ENCODE measurements around the gene ZNF441.
A peak's percentile ranks its signal among the peaks of the same experiment; 100 is the strongest.
"Not testable (repeated sequence)": the region's sequence is repeated elsewhere in the genome, so short reads cannot be mapped to it uniquely, and the experiment has no call there.

ZNF441 gene

DNA sequence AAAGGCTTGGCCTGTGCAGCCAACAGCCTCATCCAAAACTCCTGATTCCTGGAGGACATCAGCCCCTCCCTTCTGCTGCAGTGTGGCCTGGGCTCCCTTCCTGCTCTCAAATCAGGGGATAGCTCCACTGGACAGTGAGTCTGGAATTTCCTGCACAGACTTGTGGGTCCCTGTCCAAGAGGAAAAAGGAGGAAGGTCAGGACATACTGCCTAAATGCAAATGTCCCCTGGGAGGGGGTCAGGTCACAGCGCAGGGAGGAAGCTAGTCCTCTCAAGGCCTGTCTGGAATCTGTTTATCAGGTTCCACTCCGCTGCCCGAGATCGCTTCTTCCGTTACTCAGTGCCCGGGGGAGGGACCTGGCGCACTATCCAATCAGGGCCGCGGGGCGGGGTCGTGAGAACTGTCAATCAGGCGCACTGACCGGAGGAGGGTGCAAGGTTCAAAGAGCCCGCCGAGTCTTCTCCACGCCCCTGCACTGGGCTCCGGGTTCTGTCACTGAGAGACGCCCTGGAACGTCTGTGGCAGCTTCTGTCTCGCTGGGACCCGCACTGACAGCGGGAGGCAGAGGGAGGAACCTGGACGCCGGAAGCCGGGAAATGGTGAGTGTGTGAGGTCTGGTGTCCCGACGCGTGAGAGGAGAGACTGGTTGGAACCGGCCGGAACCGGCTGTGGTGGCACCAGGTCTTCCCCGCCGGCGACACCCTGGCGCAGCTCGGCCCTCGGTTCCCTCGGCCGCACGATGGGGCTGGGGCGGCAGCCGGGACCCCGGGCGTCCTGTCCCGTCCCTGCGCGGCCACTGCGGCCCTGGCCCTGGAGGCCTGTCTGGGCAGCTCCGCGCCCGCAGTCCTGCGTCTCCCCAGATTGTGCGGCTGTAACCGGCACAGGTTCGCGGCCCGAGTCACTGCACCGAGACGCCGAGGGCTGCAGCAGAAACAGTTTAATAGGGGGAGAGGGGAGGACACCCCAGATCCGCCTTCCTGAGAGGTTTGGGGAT lies at the start of gene ZNF441:
Gene ZNF441, plus strand, starts transcription at position 404 of the 995 bp plus-strand sequence. Its CDS starts 194 bp downstream, at position 598.
- peak; percentile 79 to 90 for DNase-seq (ENCODE audit: extremely low read depth in 1 of 2, low read depth in 1 of 2)

DNA sequence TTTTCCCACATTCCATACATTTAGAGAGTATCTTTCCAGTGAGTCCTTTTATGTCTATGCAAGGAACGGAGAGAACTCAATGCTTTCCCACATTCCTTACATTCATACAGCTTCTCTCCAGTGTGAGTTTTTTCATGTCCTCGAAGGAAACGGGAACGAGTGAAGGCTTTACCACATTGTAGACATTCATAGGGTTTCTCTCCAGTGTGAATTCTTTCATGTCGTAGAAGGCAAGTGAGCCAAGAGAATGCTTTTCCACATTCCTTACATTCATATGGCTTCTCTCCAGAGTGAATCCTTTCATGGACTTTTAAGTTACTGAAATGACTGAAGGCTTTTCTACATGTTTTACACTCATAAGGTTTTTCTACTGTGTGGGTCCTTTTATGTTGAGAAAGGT lies 45.1 kb upstream of the ZNF441 start:
- no peak for DNase-seq (ENCODE audit: extremely low read depth in 1 of 2, low read depth in 1 of 2)

DNA sequence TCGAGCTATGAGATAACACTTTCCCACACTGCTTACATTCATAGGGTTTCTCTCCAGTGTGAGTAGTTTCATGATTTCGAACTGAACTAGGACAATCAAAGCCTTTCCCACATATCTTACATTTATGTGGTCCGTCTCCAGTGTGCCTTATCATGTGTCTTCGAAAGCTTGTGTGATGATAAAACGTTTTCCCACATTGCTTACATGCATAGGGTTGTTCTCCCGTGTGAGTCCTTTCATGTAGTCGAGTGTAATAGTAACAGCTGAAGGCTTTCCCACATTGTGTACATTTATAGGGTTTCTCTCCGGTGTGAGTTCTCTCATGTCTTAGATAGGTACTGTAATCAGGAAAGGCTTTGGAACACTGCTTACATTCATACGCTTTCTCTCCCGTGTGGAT lies 44.4 kb upstream of the ZNF441 start:
- no peak for DNase-seq (ENCODE audit: extremely low read depth in 1 of 2, low read depth in 1 of 2)

DNA sequence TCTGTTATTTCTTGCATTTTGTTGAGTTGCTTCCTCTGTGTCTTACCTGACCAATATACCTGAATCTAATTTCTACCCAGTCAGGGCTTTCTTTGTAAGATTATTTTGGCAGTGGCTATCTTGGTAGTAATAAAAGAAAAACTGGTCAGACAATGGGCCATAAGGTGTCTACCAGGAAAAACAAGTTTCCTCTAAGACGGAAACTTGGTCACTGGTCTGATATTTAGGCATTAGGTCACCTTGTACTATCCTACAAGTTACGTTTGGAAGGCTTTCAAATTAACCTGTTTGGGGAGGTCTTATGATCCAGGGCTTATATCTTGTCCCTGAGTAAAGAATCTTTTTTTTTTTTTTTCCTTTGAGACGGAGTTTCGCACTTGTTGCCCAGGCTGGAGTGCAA lies 37.2 kb upstream of the ZNF441 start:
- DNase-seq (ENCODE audit: extremely low read depth in 1 of 2, low read depth in 1 of 2) = no peak

DNA sequence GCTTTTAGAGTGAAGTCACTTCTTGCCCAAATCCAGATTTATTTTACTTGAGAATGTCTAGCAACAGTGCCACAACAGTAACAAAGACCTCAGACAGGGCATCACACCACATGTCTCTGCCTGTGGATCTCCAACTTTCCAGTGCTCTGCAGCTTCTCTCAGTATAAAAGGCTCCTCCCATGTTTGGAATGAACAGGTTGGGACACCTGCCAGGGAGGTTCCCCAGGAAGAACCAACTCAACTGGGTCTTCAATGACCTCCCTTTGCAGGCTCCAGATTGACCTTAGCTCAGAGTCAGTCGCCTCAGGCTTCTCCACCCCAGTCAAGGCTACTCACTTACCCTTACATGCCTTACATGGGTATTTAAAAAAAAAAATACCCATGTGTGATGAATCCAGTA lies 31.4 kb upstream of the ZNF441 start:
- DNase-seq (ENCODE audit: extremely low read depth in 1 of 2, low read depth in 1 of 2) = no peak

DNA sequence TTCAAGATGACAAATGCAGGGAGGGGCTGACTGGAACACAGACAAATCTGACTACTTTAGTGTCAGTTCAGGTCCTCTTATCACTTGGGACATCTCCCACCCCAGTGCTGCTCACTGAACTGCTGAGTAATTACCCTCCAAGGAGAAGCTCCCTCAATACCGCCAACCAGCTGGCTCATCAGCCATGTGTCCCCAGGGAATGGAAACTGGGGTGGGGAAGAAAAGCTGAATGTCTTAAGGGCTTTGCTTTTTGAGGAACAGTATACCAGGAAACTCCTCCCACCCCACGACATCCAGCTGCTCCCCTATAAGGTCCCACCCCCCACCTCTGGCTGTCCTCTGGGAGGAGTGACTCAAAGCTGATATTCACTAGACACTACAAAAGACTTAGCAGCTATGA lies 30.1 kb upstream of the ZNF441 start:
- no peak for DNase-seq (ENCODE audit: extremely low read depth in 1 of 2, low read depth in 1 of 2)

DNA sequence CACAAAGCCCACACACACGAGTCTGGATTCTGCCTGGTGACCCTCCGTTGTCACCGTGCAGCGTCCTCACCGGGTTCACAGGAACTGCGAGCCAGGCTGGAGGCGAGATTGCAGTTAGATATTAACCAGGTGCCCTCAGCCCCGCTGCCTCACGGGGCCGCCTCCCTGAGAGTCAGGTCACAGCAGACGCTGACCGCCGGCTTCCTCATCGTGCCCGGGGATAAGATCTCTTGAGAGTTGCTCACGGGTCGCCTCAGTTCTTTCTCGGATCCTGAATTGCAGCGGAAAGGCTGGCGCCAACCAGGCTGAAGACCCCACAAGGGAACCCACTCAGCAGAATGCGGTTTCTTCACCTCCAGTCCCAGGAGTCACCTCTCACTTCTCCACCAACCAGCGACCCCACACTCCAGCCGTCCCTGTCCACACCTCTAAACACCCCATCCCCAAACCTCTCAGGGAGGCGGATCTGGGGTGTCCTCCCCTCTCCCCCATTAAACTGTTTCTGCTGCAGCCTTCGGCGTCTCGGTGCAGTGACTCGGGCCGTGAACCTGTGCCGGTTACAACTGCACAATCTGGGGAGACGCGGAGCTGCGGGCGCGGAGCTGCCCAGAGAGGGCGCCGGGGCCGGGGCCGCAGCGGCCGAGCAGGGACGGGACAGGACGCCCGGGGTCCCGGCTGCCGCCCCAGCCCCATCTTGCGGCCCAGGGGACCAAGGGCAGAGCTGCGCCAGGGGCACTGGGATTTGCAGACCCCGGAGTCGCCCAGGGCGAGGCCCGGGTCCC lies 28.6 kb upstream of the ZNF441 start:
- DNase-seq (ENCODE audit: extremely low read depth in 1 of 2, low read depth in 1 of 2) = peak in 1 of 2 donors; percentile 17

DNA sequence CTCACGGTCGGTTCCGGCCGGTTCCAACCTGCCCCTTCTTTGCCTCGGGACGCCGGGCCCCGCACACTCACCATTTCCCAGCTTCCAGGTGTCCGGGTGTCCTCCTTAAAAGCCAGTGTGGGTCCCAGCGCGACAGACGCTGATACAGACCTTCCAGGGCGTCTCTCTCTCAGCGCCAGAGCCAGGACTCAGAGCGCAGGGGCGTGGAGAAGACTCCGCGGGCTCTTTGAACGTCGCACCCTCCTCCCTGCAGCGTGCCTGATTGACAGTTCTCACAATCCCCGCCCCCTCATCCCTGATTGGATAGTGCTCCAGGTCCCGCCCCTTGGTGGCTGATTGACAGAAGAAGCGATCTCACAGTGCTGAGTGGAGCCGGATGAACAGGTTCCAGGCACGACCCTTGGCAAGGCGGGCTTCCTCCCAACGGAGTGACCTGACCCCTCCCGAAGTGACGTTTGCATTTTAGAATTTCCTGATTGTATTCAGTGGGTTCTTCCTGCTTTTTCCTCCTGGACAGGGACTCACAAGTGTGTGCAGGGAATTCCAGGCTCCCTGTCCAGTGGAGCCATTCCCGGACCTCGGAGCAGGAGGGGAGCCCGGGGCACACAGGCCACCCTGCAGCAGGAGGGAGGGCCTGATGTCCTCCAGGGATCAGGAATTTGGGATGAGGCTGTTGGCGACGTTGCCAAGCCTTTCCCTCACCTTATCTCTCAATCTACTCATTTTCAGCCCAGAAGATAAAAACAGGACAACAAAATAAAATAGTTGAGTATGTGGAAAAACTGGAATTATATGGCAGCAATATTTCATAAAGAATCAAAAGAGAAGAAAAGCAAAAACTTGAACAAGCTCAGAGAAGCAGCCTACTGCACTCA lies 27.8 kb upstream of the ZNF441 start, which contains the start of gene ZNF823:
Gene ZNF823, minus strand, starts transcription at position 201 of the 875 bp plus-strand sequence. Its CDS starts 127 bp downstream, at position 74.
- peak; percentile 94 for DNase-seq (ENCODE audit: extremely low read depth in 1 of 2, low read depth in 1 of 2)

DNA sequence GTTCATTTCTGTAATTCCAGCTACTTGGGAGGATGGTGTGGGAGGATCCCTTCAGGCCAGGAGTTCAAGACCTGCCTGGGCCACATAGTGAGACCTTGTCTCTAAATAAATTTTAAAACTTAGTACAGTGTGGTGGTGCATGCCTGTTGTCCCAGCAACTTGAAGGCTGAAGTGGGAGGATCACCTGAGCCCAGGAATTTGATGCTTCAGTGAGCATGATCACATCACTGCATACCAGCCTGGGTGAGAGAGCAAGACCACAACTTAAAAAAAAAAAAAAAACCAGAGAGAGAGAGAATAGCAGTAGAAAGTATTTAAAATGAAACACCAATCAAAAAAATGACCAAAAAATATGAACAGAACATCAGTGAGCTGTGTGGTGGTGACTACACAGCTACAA lies 20.9 kb upstream of the ZNF441 start:
- DNase-seq (ENCODE audit: extremely low read depth in 1 of 2, low read depth in 1 of 2) = no peak

DNA sequence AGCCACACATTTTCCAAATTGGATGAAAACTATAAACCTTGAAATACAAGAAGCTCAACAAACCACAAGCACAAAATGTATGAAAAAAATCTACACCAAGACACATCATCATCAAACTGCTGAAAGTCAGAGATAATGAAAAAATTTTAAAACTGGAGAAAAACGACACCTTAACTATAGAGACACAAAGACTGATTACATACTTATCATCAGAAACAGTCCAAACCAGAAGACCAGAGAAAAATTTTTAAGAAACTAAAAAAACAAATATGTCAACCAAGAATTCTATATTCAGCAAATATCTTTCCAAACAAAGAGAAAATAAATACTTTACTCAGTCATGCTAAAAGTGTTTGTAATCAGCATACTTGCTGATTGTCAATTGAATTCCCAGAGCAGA lies 19.5 kb upstream of the ZNF441 start:
- DNase-seq (ENCODE audit: extremely low read depth in 1 of 2, low read depth in 1 of 2) = no peak

DNA sequence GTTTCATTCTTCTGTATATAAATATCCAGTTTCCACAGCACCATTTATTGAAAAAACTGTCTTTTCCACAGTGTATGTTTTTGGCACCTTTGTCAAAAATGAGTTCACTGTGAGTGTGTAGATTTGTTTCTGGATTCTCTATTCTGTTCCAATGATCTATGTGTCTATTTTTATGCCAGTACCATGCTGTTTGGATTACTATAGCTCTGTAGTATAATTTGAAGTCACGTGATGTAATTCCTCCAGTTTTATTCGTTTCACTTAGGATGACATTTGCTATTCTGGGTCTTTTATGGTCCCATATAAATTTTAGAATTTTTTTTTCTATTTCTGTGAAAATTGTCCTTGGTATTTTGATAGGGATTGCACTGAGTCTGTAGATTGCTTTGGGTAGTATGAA lies 17.0 kb upstream of the ZNF441 start:
- DNase-seq (ENCODE audit: extremely low read depth in 1 of 2, low read depth in 1 of 2) = no peak

DNA sequence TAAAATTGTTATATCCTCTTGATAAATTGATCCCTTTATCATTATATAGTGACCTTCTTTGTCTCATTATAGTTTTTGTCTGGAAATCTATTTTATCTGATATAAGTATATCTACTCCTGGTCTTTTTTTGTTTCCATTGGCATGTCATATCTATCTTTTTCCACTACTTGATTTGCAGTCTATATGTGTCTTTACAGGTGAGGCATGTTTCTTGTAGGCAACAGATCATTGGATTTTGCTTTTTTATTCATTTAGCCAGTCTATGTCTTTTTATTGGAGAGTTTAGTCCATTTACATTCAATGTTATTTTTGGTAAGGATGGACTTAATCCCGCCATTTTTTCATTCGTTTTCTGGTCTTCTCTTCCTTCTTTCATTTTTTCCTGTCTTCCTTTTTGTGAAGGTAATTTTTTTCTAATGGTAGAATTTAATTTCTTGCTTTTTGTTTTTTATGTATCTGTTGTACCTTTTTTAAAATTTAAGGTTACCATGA lies 14.5 kb upstream of the ZNF441 start:
- DNase-seq (ENCODE audit: extremely low read depth in 1 of 2, low read depth in 1 of 2) = no peak

DNA sequence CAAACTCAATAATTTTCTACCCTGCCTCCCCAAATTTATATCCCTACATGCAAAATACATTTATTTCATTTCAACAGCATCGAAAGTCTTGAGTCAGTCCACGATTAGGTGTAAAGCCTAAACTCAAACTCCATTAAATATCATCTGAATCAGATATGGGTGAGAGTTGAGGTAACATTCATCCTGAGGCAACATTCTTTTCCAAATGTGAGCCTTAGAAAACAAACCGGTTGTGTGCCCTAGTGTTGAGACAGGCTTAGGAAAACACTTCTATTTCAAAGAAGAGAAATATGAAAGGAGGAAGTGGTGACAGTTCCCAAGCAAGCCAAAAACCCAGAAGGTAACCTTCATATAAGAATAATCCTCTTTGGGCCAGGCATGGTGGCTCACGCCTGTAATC lies 12.1 kb upstream of the ZNF441 start:
- no peak for DNase-seq (ENCODE audit: extremely low read depth in 1 of 2, low read depth in 1 of 2)

DNA sequence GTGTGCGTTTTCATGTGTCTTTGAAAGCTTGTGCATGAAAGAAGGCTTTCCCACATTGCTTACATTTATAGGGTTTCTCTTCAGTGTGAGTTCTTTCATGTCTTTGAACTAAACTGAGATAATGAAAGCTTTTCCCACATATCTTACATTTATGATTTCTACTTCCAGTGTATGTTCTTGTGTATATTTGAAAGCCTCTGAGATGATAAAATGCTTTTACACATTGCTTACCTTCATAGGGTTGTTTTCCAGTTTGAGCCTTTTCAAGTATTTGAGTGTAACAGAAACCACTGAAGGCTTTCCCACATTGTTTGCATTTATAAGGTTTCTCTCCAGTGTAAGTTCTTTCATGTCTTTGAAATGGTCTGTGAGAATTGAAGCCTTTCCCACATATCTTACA lies 9.8 kb upstream of the ZNF441 start:
- DNase-seq (ENCODE audit: extremely low read depth in 1 of 2, low read depth in 1 of 2) = no peak

DNA sequence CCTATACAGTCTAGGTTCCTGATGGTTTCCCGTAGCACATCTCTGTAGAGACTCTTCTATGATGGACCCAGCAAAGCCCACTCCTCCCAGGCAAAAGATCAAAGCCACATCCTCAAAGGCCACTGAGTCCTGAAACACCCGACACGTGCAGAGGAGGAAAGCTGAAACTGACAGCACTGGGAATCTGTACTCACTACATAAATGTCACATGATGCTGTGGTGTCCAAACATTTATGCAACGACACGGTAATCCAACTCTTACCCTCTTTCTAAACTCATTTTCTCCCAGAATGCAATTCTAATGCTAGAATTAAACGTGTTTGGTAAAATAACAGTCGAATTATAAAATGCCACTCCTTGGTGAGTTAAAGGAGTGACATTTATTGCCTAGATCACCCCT lies 7.0 kb upstream of the ZNF441 start:
- DNase-seq (ENCODE audit: extremely low read depth in 1 of 2, low read depth in 1 of 2) = no peak

DNA sequence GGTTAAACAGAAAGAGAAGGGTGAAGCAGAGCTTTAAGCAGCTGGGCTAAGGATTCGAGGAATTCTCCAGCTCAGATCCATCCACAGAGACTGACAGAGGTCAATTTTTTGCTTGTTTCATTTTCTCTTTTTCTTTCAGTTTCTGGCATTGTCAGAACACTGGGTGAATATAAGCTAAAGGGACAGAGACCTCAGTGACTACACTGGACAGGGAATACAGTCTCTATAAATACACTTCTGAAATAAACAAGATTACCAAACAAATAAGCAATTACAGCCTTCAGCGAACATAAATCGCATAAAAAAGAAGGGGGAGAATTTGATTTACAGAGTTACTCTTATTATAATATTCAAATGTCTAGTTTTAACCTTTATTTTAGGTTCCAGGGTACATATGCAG lies 3.7 kb upstream of the ZNF441 start:
- DNase-seq (ENCODE audit: extremely low read depth in 1 of 2, low read depth in 1 of 2) = no peak

DNA sequence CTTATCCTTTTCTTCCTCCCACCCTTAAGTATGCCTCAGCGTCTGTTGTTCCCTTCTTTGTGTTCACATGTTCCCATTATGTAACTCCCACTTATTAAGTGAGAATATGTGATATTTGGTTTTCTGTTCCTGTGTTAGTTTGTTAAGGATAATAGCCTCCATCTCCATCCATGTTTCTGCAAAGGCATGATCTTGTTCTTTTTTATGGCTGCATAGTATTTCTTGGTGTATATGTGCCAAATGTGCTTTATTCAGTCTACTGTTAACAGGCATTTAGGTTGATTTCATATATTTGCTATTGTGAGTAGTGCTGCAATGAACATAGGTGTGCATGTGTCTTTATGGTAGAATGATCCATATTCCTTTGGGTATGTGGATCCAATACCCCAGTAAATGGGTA lies 3.2 kb upstream of the ZNF441 start:
- DNase-seq (ENCODE audit: extremely low read depth in 1 of 2, low read depth in 1 of 2) = no peak

DNA sequence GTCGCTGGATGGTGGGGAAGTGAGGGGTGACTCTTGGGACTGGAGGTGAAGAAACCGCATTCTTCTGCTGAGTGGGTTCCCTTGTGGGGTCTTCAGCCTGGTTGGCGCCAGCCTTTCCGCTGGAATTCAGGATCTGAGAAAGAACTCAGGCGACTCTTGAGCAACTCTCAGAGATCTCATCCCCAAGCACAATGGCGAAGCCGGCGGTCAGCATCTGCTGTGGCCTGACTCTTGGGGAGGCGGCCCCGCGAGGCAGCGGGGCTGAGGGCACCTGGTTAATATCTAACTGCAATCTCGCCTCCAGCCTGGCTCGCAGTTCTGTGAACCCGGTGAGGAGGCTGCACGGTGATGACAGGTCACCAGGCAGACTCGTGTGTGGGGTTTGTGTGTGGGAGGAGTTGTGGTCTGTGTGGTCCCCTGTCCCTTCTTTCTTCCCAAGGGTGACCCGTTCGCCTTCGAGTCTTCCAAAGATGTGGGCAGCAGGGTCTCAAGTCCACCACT lies 883 bp downstream of the ZNF441 start:
- DNase-seq (ENCODE audit: extremely low read depth in 1 of 2, low read depth in 1 of 2) = peak in 1 of 2 donors; percentile 4

DNA sequence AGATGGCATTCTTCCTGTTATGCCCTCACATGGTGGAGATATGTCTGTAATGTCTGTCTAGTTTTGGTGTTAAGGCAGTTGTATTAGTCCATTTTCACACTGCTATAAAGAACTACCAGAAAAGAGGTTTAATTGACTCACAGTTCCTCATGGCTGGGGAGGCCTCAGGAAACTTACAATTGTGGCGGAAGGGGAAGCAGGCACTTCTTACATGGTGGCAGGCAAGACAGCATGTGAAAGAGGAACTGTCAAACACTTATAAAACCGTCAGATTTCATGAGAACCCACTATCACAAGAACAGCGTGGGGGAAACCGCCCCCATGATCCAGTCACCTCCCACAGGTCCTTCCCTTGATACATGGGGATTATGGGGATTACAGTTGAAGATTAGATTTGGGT lies 3.2 kb downstream of the ZNF441 start:
- no peak for DNase-seq (ENCODE audit: extremely low read depth in 1 of 2, low read depth in 1 of 2)

DNA sequence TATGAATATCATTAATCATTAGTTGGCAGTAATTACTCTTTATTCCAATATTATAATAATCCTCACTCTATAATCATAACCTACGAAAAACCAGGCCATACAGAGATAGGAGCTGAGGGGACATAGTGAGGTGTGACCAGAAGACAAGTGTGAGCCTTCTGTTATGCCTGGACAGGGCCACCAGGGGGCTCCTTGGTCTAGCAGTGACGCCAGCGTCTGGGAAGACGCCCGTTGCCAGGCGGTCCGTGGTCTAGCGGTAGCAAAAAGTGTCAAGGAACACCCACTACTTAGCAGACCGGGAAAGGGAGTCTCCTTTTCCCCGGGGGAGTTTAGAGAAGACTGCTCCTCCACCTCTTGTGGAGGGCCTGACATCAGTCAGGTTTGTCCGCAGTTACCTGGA lies 4.7 kb downstream of the ZNF441 start:
- not testable (repeated sequence) for DNase-seq (ENCODE audit: extremely low read depth in 1 of 2, low read depth in 1 of 2)

Measured in activated CD8-positive, alpha-beta memory T cell treated with anti-CD3 and anti-CD28 coated beads for 1 hour (primary cell).